Osteocyte (in vitro differentiated cells): ENCODE data around the gene ABHD5. TPM values are rescaled to one million over a fixed set of nuclear protein-coding genes. Genes with fewer than 3 reads are reported as not detected.
"Not testable (repeated sequence)": the region's sequence is repeated elsewhere in the genome, so short reads cannot be mapped to it uniquely, and the experiment has no call there.

Experiments used
- DNase-seq: peaks from one replicate; pipeline ENCODE4 v3.0.0; 2021; ENCODE audit warnings: mixed read lengths; ENCODE audit not compliant: unreplicated experiment; ENCODE audit errors: extremely low spot score
- H3K27ac Mint-ChIP-seq: one replicate; pipeline ENCODE4 v1.8.0; 2021; ENCODE audit warnings: mild to moderate bottlenecking, mixed read lengths; ENCODE audit not compliant: unreplicated experiment
- H3K27me3 Mint-ChIP-seq: one replicate; pipeline ENCODE4 v1.8.0; 2021; ENCODE audit warnings: mixed read lengths; ENCODE audit not compliant: unreplicated experiment
- H3K36me3 Mint-ChIP-seq: one replicate; pipeline ENCODE4 v1.8.0; 2021; ENCODE audit warnings: mixed read lengths; ENCODE audit not compliant: unreplicated experiment
- H3K4me1 Mint-ChIP-seq: one replicate; pipeline ENCODE4 v1.8.0; 2021; ENCODE audit warnings: mixed read lengths; ENCODE audit not compliant: unreplicated experiment
- H3K4me3 Mint-ChIP-seq: one replicate; pipeline ENCODE4 v1.8.0; 2021; ENCODE audit warnings: mild to moderate bottlenecking, moderate library complexity, mixed read lengths; ENCODE audit not compliant: unreplicated experiment
- H3K9me3 Mint-ChIP-seq: one replicate; pipeline ENCODE4 v1.8.0; 2021; ENCODE audit warnings: mixed read lengths; ENCODE audit not compliant: unreplicated experiment
- CTCF ChIP-seq: fragments of 200-600 bp; sonication (generic); IDR thresholded peaks from 2 replicates; pipeline ENCODE4 v1.5.0; 2021; ENCODE audit warnings: antibody characterized with exemption, mild to moderate bottlenecking, moderate library complexity
- total RNA-seq: library from RNA; stranded (reverse); gene quantifications from 2 replicates; pipeline ENCODE4 v1.2.1, GENCODE V29; 2021

Gene ABHD5
- total RNA-seq, 1 donor from 2014 or later: 10.2 TPM

- H3K36me3 Mint-ChIP-seq: peaks cover 2% of the 10 kb centered on the region
- TF ChIP-seq CTCF: no peak
- H3K4me1 Mint-ChIP-seq: no peaks in the 10 kb centered on the region
- no peaks in the 10 kb centered on the region for H3K9me3 Mint-ChIP-seq
- H3K27ac Mint-ChIP-seq: no peak overlapping the region
- H3K27me3 Mint-ChIP-seq: no peaks in the 10 kb centered on the region
- DNase-seq: no peak
- H3K4me3 Mint-ChIP-seq: no peak overlapping the region
Measured at GRCh38 chr3:43648957-43649356, 41.8 kb upstream of the ABHD5 start.

GRCh38 chr3:43649365-43649968 is 41.3 kb upstream of the ABHD5 start:
- Mint-ChIP-seq H3K4me3 (no peak overlapping the region), H3K36me3 (peaks cover 2% of the 10 kb centered on the region), H3K27me3 (no peaks in the 10 kb centered on the region), H3K9me3 (no peaks in the 10 kb centered on the region), H3K4me1 (no peaks in the 10 kb centered on the region), H3K27ac (no peak overlapping the region)
- no peak for TF ChIP-seq CTCF
- no peak for DNase-seq

DNA sequence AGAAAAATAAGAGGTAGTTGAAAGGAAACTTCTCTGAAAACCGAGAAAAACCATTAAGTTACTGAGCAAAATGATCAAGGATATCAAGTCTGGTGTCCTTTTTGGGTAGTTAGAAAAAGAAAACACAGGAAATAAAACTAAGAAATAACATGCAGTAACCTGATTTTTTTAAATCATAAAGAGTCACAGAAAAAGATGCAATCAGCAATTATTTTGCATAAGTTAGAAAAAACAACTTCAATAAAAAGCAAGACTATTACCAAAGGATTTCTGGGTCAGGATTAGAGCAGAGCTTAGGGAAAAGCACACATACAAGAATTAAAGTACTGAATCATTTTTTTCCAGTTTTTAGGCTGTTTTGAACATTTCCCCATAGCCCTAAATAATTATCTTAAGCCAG is 40.4 kb upstream of the ABHD5 start:
- Mint-ChIP-seq H3K4me3 (no peak overlapping the region), H3K9me3 (no peaks in the 10 kb centered on the region), H3K27me3 (no peaks in the 10 kb centered on the region), H3K36me3 (peaks cover 2% of the 10 kb centered on the region), H3K27ac (no peak overlapping the region), H3K4me1 (no peaks in the 10 kb centered on the region)
- no peak for DNase-seq
- TF ChIP-seq CTCF: no peak

DNA sequence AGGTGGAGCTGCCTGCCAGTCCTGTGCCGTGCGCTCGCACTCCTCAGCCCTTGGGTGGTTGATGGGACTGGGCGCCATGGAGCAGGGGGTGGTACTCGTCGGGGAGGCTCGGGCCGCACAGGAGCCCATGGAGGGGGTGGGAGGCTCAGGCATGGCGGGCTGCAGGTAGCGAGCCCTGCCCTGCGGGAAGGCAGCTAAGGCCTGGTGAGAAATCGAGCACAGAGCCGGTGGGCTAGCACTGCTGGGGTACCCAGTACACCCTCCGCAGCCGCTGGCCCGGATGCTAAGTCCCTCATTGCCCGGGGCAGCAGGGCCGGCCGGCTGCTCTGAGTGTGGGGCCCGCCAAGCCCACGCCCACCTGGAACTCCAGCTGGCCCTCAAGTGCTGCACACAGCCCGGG is 34.3 kb upstream of the ABHD5 start:
- not testable (repeated sequence) for H3K4me1 Mint-ChIP-seq, H3K27me3 Mint-ChIP-seq

GRCh38 chr3:43659250-43659880 is 31.4 kb upstream of the ABHD5 start:
- no peak for DNase-seq
- Mint-ChIP-seq H3K27ac (no peak overlapping the region), H3K9me3 (peaks cover 13% of the 10 kb centered on the region), H3K27me3 (peaks cover 12% of the 10 kb centered on the region), H3K36me3 (no peaks in the 10 kb centered on the region), H3K4me1 (no peaks in the 10 kb centered on the region), H3K4me3 (no peak overlapping the region)
- no peak for TF ChIP-seq CTCF

More for the DNA sequence above, 34.3 kb upstream of the ABHD5 start:
- not testable (repeated sequence) for H3K9me3 Mint-ChIP-seq, H3K36me3 Mint-ChIP-seq, H3K27ac Mint-ChIP-seq, H3K4me3 Mint-ChIP-seq, DNase-seq

DNA sequence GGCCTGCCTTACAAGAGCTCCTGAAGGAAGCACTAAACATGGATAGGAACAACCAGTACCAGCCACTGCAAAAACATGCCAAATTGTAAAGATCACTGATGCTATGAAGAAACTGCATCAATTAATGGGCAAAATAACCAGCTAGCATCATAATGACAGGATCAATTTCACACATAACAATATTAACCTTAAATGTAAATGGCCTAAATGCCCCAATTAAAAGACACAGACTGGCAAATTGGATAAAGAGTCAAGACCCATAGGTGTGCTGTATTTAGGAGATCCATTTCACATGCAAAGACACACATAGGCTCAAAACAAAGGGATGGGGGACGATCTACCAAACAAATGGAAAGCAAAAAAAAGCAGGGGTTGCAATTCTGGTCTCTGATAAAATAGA is 29.4 kb upstream of the ABHD5 start:
- H3K4me3 Mint-ChIP-seq, H3K4me1 Mint-ChIP-seq, H3K36me3 Mint-ChIP-seq, DNase-seq, H3K27ac Mint-ChIP-seq: not testable (repeated sequence)
- peaks cover 12% of the 10 kb centered on the region for H3K27me3 Mint-ChIP-seq
- H3K9me3 Mint-ChIP-seq: peaks cover 13% of the 10 kb centered on the region

GRCh38 chr3:43665011-43665410 is 25.7 kb upstream of the ABHD5 start:
- H3K4me3 Mint-ChIP-seq, H3K36me3 Mint-ChIP-seq, H3K27ac Mint-ChIP-seq, DNase-seq, H3K4me1 Mint-ChIP-seq: not testable (repeated sequence)
- Mint-ChIP-seq H3K9me3 (peaks cover 13% of the 10 kb centered on the region), H3K27me3 (peaks cover 24% of the 10 kb centered on the region)
